T-helper 1 cell treated with Interleukin-12 subunit alpha and Interleukin-12 subunit beta and Interleukin-4 antibody, amounts not matched to agents 30 μg/mL and 1 μg/mL, for 36 hours (primary cell): ENCODE measurements around the gene OARD1.
"Not testable (repeated sequence)": the region's sequence is repeated elsewhere in the genome, so short reads cannot be mapped to it uniquely, and the experiment has no call there.

ENCODE experiments used
- H3K27ac Mint-ChIP-seq: one replicate; pipeline ENCODE4 v1.8.0; 2021; ENCODE audit warnings: mild to moderate bottlenecking, mixed read lengths
- H3K27me3 Mint-ChIP-seq: one replicate; pipeline ENCODE4 v1.8.0; 2021; ENCODE audit warnings: low read depth, mixed read lengths
- H3K36me3 Mint-ChIP-seq: one replicate; pipeline ENCODE4 v1.8.0; 2021; ENCODE audit warnings: low read depth, mixed read lengths
- H3K4me1 Mint-ChIP-seq: one replicate; pipeline ENCODE4 v1.8.0; 2021; ENCODE audit warnings: low read depth, mixed read lengths
- H3K4me3 Mint-ChIP-seq: one replicate; pipeline ENCODE4 v1.8.0; 2021; ENCODE audit warnings: mild to moderate bottlenecking, moderate library complexity, mixed read lengths
- H3K9me3 Mint-ChIP-seq: one replicate; pipeline ENCODE4 v1.8.0; 2021; ENCODE audit warnings: mixed read lengths

OARD1 gene

GRCh38 chr6:41036186-41036585, 36.0 kb downstream of the OARD1 start:
- no peak overlapping the region for H3K27ac Mint-ChIP-seq
- H3K4me1 Mint-ChIP-seq, result peaks cover 11% of the 10 kb centered on the region
- H3K27me3 Mint-ChIP-seq, result no peaks in the 10 kb centered on the region
- no peak overlapping the region for H3K4me3 Mint-ChIP-seq
- H3K36me3 Mint-ChIP-seq, result no peaks in the 10 kb centered on the region
- H3K9me3 Mint-ChIP-seq, result no peaks in the 10 kb centered on the region

- no peaks in the 10 kb centered on the region for H3K36me3 Mint-ChIP-seq
- peaks cover 9% of the 10 kb centered on the region for H3K4me1 Mint-ChIP-seq
- no peaks in the 10 kb centered on the region for H3K9me3 Mint-ChIP-seq
- no peaks in the 10 kb centered on the region for H3K27me3 Mint-ChIP-seq
- no peak overlapping the region for H3K27ac Mint-ChIP-seq
- H3K4me3 Mint-ChIP-seq, result no peak overlapping the region
Measured at GRCh38 chr6:41033776-41034175, 38.4 kb downstream of the OARD1 start.

GRCh38 chr6:41032830-41033229, 39.3 kb downstream of the OARD1 start:
- Mint-ChIP-seq H3K36me3 (no peaks in the 10 kb centered on the region), H3K27ac (no peak overlapping the region), H3K27me3 (no peaks in the 10 kb centered on the region), H3K9me3 (no peaks in the 10 kb centered on the region), H3K4me1 (peaks cover 12% of the 10 kb centered on the region), H3K4me3 (no peak overlapping the region)

GRCh38 chr6:41028561-41029412, 43.4 kb downstream of the OARD1 start:
- peaks cover 23% of the 10 kb centered on the region for H3K4me1 Mint-ChIP-seq
- no peaks in the 10 kb centered on the region for H3K36me3 Mint-ChIP-seq
- H3K27me3 Mint-ChIP-seq, result no peaks in the 10 kb centered on the region
- peak overlapping the region; percentile 88 for H3K27ac Mint-ChIP-seq
- peak overlapping the region; percentile 93 for H3K4me3 Mint-ChIP-seq
- no peaks in the 10 kb centered on the region for H3K9me3 Mint-ChIP-seq

GRCh38 chr6:41027799-41028560, 44.2 kb downstream of the OARD1 start:
- H3K27ac Mint-ChIP-seq, result peak overlapping the region; percentile 94
- H3K4me1 Mint-ChIP-seq, result peaks cover 23% of the 10 kb centered on the region
- H3K36me3 Mint-ChIP-seq, result no peaks in the 10 kb centered on the region
- peak overlapping the region; percentile 93 for H3K4me3 Mint-ChIP-seq
- no peaks in the 10 kb centered on the region for H3K9me3 Mint-ChIP-seq
- no peaks in the 10 kb centered on the region for H3K27me3 Mint-ChIP-seq

GRCh38 chr6:41027241-41027640, 44.9 kb downstream of the OARD1 start:
- H3K36me3 Mint-ChIP-seq, result no peaks in the 10 kb centered on the region
- peaks cover 23% of the 10 kb centered on the region for H3K4me1 Mint-ChIP-seq
- peak overlapping the region; percentile 94 for H3K27ac Mint-ChIP-seq
- H3K9me3 Mint-ChIP-seq, result no peaks in the 10 kb centered on the region
- H3K27me3 Mint-ChIP-seq, result no peaks in the 10 kb centered on the region
- peak overlapping the region; percentile 93 for H3K4me3 Mint-ChIP-seq

- no peaks in the 10 kb centered on the region for H3K9me3 Mint-ChIP-seq
- H3K4me1 Mint-ChIP-seq, result peaks cover 23% of the 10 kb centered on the region
- peak overlapping the region; percentile 50 for H3K27ac Mint-ChIP-seq
- H3K36me3 Mint-ChIP-seq, result no peaks in the 10 kb centered on the region
- H3K27me3 Mint-ChIP-seq, result no peaks in the 10 kb centered on the region
- peak overlapping the region; percentile 38 for H3K4me3 Mint-ChIP-seq
Measured at GRCh38 chr6:41025966-41026530, 46.1 kb downstream of the OARD1 start.

GRCh38 chr6:41023114-41023513, 49.0 kb downstream of the OARD1 start:
- peaks cover 10% of the 10 kb centered on the region for H3K27me3 Mint-ChIP-seq
- H3K36me3 Mint-ChIP-seq, result peaks cover 1% of the 10 kb centered on the region
- peaks cover 12% of the 10 kb centered on the region for H3K4me1 Mint-ChIP-seq
- no peak overlapping the region for H3K27ac Mint-ChIP-seq
- no peak overlapping the region for H3K4me3 Mint-ChIP-seq
- no peaks in the 10 kb centered on the region for H3K9me3 Mint-ChIP-seq

- Mint-ChIP-seq H3K36me3 (peaks cover 1% of the 10 kb centered on the region), H3K9me3 (no peaks in the 10 kb centered on the region), H3K4me3 (no peak overlapping the region), H3K27ac (no peak overlapping the region), H3K27me3 (peaks cover 11% of the 10 kb centered on the region), H3K4me1 (peaks cover 6% of the 10 kb centered on the region)
Measured at GRCh38 chr6:41022294-41022693, 49.9 kb downstream of the OARD1 start.

GRCh38 chr6:41021832-41022231, 50.3 kb downstream of the OARD1 start:
- Mint-ChIP-seq H3K4me3 (no peak overlapping the region), H3K27ac (no peak overlapping the region), H3K36me3 (peaks cover 1% of the 10 kb centered on the region), H3K9me3 (no peaks in the 10 kb centered on the region), H3K27me3 (peaks cover 11% of the 10 kb centered on the region), H3K4me1 (peaks cover 2% of the 10 kb centered on the region)

GRCh38 chr6:41017663-41018062, 54.5 kb downstream of the OARD1 start:
- H3K27me3 Mint-ChIP-seq, result peaks cover 11% of the 10 kb centered on the region

GRCh38 chr6:41015860-41016259, 56.3 kb downstream of the OARD1 start:
- not testable (repeated sequence) for H3K4me1 Mint-ChIP-seq, H3K36me3 Mint-ChIP-seq, H3K4me3 Mint-ChIP-seq, H3K9me3 Mint-ChIP-seq, H3K27ac Mint-ChIP-seq
- peaks cover 14% of the 10 kb centered on the region for H3K27me3 Mint-ChIP-seq

More at GRCh38 chr6:41017663-41018062, 54.5 kb downstream of the OARD1 start:
- no peak overlapping the region for H3K4me3 Mint-ChIP-seq
- H3K9me3 Mint-ChIP-seq, result no peaks in the 10 kb centered on the region
- H3K4me1 Mint-ChIP-seq, result no peaks in the 10 kb centered on the region
- peaks cover 1% of the 10 kb centered on the region for H3K36me3 Mint-ChIP-seq
- H3K27ac Mint-ChIP-seq, result no peak overlapping the region

GRCh38 chr6:41014780-41015179, 57.4 kb downstream of the OARD1 start:
- no peak overlapping the region for H3K4me3 Mint-ChIP-seq
- H3K36me3 Mint-ChIP-seq, result no peaks in the 10 kb centered on the region
- H3K27ac Mint-ChIP-seq, result no peak overlapping the region
- no peaks in the 10 kb centered on the region for H3K4me1 Mint-ChIP-seq
- H3K27me3 Mint-ChIP-seq, result peaks cover 19% of the 10 kb centered on the region
- no peaks in the 10 kb centered on the region for H3K9me3 Mint-ChIP-seq
